Activated CD4-positive, CD25-positive, alpha-beta regulatory T cell treated with anti-CD3 and anti-CD28 coated beads, Interleukin-2, amount 50 U/mL, for 24 hours (primary cell): ENCODE data around the gene INMT.
A peak's percentile ranks its signal among the peaks of the same experiment; 100 is the strongest.

Experiments used
- ATAC-seq, 2 donors: fragments of 150-1000 bp; cut with Tn5 transposase; one replicate each; pipeline ENCODE4 v1.10.0; 2021; ENCODE audit warnings: mild to moderate bottlenecking in 1 of 2, moderate library complexity in 1 of 2

Gene INMT

DNA sequence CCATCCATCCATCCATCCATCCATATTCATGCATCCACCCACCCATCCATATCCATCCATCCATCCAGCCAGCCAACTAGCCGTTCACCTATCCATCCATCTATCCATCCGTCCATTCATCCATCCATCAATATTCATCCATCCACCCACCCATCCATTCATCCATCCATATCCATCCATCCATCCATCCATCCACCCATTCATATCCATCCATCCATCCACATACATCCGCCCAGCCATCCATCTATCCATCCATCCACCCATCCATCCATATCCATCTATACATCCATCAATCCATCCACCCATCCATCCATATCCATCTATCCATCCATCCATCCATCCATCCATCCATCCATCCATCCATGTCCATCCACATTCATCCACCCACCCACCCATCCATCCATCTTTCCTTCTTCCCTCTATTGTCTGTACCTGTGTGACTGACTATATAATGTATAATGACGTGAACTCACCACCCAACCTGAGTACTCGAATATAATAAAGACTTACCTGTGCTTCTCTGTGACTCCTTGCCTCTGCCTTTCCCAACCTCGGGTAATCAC is 2.5 kb downstream of the INMT start:
- no peak for ATAC-seq

GRCh38 chr7:30755384-30756154 is 3.6 kb downstream of the INMT start:
- ATAC-seq: no peak

DNA sequence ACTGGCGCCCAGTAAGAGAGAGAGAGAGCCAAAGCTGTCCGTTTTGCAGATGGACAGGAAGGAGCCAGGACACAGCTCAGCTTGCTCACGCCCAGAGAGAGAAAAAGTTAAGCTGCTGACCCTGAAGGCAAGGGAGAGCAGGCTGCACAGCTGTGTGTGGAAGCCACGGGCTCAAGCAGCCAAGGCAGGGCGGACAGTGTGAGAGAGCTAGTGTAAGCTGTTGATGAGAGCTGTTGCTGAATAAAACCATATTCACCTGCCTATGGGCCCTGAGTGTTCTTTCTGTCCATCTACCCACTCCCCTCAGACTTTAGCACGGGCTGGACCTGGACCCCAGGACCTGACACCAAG is 5.4 kb downstream of the INMT start:
- no peak for ATAC-seq

DNA sequence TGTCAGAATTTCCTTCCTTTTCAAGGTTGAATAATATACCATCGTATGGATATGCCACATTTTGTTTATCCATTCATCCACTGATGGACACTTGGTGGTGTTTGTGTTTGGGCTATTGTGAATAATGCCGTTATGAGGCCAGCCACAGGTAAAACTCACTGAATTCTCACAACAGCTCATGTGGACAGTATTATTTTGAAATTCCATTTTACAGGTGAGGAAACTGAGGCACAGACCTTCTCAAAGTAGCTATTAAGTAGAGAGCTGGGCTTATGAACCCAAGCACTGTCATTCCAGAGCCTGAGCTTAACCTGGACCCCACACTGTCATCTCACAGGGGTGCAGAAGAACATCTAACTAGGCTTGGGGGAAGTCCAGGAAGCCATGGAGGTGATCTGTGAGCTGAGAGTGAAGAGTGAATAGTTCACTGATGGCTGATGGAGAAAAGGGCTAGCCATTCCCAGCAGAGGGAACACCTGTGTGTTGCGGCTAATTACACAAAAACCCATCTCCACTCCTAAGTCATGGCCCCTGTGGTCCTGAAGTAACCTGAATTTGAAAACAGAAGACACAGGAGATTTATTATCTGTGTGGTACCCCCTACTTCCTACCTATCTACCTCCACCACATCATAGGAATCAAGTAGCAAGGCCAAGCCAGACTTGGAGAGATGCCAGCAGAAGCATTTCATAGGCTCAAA is 8.7 kb downstream of the INMT start:
- ATAC-seq: no peak

DNA sequence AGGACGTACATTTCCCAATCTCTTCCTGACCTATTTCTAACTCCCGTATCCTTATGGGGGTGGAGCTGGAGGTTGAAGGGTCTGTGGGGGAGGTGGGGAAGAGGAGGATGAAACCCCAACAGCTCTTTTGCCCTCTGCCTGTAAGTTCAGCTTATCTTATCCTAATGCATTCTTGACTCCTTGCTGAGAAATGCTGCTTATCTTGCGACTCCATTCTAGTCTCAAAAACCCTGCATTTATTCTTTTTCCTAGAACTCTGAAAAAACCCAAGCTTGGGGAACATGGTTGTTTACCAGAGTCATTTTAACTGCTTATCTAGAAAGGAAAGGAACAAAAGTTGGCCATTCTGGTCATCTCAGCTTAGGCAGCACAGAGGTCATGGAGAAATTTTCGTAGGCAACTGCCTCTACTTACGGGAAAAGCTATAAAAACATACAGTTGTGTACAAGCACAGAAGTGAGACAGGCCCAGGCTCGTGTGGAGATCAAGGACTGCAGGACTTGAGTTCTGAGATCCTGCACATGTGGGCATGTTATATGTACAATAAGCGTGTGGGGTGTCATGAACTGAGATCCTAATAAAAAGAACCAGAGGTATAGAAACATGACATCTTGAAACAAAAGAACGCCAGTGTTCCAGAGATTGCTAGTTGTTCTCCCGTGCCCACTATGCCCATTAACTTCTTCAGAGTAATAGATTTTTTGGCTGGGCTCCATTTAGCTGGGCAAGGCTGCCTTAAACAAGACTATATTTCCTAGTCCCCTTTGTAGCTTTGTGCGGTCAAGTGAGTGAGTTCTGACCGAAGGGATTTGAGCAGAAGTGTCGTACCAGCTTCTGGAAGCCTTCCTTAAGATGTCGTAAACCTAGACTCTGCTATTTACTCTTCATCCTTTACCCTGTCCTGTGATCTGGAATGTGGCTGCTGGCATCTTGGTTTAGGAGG is 9.6 kb downstream of the INMT start:
- no peak for ATAC-seq

DNA sequence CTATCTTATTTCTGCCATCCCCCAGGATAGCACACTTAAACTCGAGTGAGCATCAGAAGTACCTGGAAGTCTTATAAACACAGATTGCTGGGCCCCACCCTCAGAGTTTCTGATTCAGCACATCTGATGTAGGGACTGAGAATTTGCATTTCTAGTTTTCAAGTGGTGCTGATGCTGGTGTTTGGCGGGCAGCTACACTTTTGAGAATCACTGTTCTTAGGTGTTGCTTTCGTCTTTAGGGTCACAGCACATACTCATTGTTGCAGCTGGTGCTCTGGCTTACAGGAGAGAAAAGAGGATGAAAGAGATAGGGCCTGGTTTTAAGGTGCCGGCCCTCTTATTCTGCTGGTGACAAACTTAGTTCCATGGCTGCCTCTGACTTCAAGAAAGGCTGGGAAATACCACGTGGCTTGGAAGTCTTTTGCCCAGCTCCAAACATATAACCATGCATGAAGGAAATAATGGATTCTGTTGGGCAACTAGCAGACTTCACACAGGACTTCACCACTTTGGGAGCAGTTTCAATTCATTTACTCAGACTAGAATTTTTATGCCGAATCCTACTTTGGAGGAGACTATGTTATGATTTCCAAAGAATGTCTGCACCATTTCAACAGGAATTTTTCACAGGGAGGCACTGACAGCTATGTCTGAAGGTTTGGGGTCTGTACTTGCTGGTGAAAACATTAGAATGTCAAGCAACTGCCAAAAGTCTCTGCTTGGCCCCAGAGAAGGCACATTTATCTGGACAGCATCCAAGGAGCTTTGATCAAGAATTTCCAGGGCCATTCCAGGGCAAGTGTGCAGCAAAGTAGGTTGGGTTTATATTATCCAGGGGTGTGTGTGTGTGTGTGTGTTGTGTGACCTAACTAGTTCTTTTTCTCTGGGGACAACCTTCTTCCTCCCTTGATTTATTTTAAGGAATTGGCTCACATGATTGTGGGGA is 12.4 kb downstream of the INMT start:
- ATAC-seq: no peak

DNA sequence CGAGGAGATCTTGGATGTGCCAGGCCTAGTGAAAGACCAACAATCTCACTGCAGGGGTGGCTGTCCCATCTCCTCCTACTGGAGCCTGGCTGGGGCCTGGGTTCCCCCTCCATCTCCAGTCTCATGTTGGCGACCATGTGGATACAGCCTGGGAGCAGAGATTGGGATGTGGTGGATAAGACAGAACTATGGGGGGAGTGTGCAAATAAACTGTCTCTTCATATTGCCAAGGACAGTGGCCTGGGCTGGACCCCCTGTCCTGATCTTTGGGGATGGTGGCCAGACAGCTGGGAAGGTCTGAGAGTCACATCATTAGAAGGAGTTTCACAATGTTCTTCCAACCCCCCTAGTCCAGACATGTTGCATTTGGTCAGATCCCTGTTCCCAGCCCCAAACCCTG is 13.5 kb downstream of the INMT start:
- no peak for ATAC-seq

- no peak for ATAC-seq
These were observed 18.9 kb downstream of the INMT start for GRCh38 chr7:30770845-30771173.

DNA sequence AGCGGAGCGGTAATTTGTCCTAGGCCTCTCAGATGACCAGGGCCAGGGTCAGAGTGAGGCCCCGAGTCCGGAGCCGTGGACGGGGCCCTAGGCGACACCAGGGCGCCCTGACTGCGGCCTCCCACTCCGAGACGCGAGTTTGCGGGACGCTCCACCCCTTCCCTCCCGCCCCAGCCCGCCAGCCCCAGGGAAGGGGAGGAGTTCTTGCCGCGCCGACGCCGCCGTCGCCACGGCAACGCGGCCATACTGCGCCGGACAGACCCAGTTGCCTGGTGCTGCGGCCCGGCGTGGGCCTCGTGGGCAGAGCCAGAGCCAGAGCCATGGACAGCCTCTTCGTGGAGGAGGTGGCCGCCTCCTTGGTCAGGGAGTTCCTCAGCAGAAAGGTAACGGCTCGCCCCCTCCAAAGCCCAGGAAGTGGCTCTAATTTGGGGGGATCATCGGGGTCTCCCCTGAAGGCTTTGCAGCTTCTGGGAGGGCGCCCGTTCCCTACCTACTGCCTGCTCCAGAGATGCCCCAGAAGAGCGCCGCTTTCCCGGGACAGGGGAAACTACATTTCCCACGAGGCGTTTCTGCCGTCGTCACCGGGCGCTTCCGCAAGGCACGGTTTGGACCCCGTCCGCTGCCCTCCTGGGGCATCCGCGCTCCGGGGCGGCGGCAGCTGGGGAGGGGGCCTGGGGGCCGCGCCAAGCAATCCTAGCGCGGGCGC is 19.4 kb downstream of the INMT start, which contains the start of gene MINDY4:
TSS of gene MINDY4 (plus strand) at position 244 of the 706 bp plus-strand sequence. CDS start at position 321, 77 bp downstream.
- ATAC-seq: peak; percentile 89 to 90

- ATAC-seq: peak; percentile 25 to 30
These were observed 20.0 kb downstream of the INMT start for GRCh38 chr7:30771880-30772425.

- ATAC-seq: no peak
These were observed 21.0 kb downstream of the INMT start for GRCh38 chr7:30772984-30773383.

GRCh38 chr7:30775992-30776391 is 24.1 kb downstream of the INMT start:
- no peak for ATAC-seq

DNA sequence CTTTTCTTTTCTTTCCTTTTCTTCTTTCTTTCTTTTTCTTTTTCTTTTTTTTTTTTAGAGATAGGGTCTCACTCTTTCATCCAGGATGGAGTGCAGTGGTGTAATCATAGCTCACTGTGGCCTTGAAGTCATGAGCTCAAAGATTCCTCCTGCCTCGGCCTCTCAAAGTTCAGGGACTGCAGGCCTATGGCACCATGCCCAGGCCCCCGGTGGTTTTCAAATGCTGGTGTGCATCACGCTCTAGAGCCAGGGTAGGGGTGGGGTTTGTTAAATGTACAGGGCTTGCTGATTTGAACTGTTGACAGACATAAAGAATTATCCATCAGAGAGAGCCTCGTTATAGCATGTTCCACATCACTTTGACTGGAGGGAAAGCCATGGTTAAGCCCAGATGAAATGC is 25.0 kb downstream of the INMT start:
- no peak for ATAC-seq

GRCh38 chr7:30778255-30779025 is 26.5 kb downstream of the INMT start:
- no peak for ATAC-seq

DNA sequence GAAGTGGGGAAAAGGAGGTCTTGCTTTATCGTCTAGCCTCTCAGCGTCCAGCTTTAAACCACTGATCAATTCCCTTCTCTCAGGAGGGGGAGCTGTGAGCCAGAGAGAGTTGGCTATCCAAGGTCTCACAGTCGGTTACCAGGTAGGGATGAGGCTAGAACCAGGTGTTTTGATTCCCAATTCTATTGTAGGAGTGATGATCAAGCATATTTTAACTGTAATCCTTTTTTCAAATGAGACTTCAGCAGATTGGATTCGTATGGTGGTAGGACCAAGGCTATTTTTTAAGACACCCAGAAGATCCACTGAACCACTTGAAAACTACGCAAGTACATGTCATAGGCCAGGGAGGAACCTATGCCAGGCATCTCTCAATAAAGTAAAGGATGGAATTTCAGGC is 27.6 kb downstream of the INMT start:
- ATAC-seq: no peak

- ATAC-seq: no peak
These were observed 29.0 kb downstream of the INMT start for GRCh38 chr7:30780941-30781340.

GRCh38 chr7:30782690-30783089 is 30.8 kb downstream of the INMT start:
- ATAC-seq: no peak

DNA sequence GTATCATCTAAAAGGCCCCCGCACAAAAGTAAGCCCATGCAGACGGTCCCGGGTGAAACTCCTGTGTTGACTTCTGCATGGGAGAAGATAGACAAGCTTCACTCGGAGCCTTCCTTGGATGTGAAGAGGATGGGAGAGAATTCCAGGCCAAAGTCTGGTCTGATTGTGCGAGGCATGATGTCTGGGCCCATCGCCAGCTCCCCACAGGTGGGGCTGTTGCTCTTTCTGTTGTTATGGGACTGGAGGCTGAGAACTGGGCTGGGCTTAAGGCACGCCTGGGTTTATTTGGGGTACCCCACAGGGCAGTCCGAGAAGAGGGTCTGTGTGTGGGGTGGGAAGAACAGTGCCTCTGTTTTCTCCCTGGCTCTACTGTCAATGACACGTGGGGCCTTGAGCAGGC is 33.9 kb downstream of the INMT start:
- ATAC-seq: no peak

DNA sequence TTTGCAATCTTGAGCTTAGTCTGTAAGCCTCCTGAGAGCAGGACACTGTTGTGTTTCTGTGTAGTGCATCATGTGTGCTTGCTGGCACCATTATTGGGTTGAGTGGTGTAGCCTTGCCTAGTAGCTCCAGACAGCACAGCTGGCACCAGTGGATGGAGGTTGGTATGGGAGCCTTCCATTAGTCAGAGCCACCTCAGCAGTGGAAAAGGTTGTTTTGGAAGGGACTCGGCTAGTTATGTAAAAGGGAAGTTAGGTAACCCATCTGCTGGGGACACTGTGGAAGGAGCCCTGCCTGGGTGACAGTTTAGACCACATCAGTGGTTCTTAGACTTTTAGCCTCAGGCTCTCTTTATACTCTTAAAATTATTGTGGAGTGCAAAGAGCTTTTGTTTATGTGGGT is 35.6 kb downstream of the INMT start:
- no peak for ATAC-seq
